Breast epithelium (tissue), 4 donors: ENCODE measurements around the gene ADORA3. TPM values are rescaled to one million over a fixed set of nuclear protein-coding genes. Genes with fewer than 3 reads are reported as not detected.

Experiments
- DNase-seq, 2 donors: peaks; one replicate each; pipeline ENCODE4 v3.0.0-alpha.2; 2019; ENCODE audit warnings: low spot score in 2 of 2
- H3K27ac ChIP-seq, 2 donors: fragments of 200-600 bp; sonication (generic) in 1 of 2; one replicate each; pipeline ENCODE4 v1.5.1; 2016 to 2019; ENCODE audit warnings: mild to moderate bottlenecking in 1 of 2
- H3K27me3 ChIP-seq, 2 donors: fragments of 200-600 bp; sonication (generic) in 1 of 2; one replicate each; pipeline versions ENCODE4 v1.5.1 to v1.6.0; 2017 to 2019; ENCODE audit warnings: control low read depth in 1 of 2, mild to moderate bottlenecking in 1 of 2
- H3K36me3 ChIP-seq: fragments of 200-600 bp; one replicate; pipeline ENCODE4 v1.5.1; 2019
- H3K4me1 ChIP-seq, 2 donors: fragments of 200-600 bp; sonication (generic); one replicate each; pipeline ENCODE4 v1.5.1; 2016 to 2019; ENCODE audit warnings: control low read depth in 1 of 2
- H3K4me3 ChIP-seq, 3 donors: fragments of 200-600 bp; sonication (generic); 1 replicate in 2 of 3; 2 replicates in 1 of 3; pipeline ENCODE4 v1.5.1; 2016 to 2019; ENCODE audit warnings: mild to moderate bottlenecking in 3 of 3, moderate library complexity in 2 of 3
- H3K9me3 ChIP-seq, 2 donors: fragments of 200-600 bp; sonication (generic) in 1 of 2; one replicate each; pipeline ENCODE4 v1.5.1; 2016 to 2019; ENCODE audit warnings: control low read depth in 1 of 2
- CTCF ChIP-seq, 3 donors: fragments of 450-650 bp; IDR thresholded peaks; one replicate each; pipeline ENCODE4 v1.5.1; 2016 to 2017; ENCODE audit warnings: antibody characterized with exemption in 3 of 3, mild to moderate bottlenecking in 3 of 3, moderate library complexity in 3 of 3
- POLR2A ChIP-seq: fragments of 450-650 bp; IDR thresholded peaks from one replicate; pipeline ENCODE4 v1.6.1; 2016; ENCODE audit warnings: antibody characterized with exemption, mild to moderate bottlenecking, moderate library complexity
- POLR2AphosphoS5 ChIP-seq, 3 donors: sonication (generic); formaldehyde crosslinking; IDR thresholded peaks; one replicate each; pipeline ENCODE4 v1.6.1; 2017; ENCODE audit warnings: antibody characterized with exemption in 3 of 3
- intact Hi-C: fragments of 100-400 bp; cut with DNase I; formaldehyde crosslinking; loops from one replicate; pipeline ENCODE4 v1.15.1; 2023; ENCODE audit warnings: low total_unique reads
- total RNA-seq, 3 donors: library from RNA; depleted of rRNA; stranded (reverse); fragments of >200 nt; gene quantifications; one replicate each; pipeline ENCODE4 v1.1.0, GENCODE V29; 2016

Gene ADORA3
- total RNA-seq, 3 donors from 2014 or later: 9.5 to 13.8 (median 13.2) TPM

- no peak overlapping the region for H3K4me3 ChIP-seq
- no peaks in the 10 kb centered on the region for H3K27me3 ChIP-seq
- no peaks in the 10 kb centered on the region for H3K9me3 ChIP-seq
- peaks cover 6% of the 10 kb centered on the region for H3K36me3 ChIP-seq
- TF ChIP-seq CTCF (IDR thresholded peaks at IDR 0.05): no peak
- no peak for TF ChIP-seq POLR2A
- TF ChIP-seq POLR2AphosphoS5 (IDR thresholded peaks at IDR 0.05): no peak
- H3K4me1 ChIP-seq: peaks cover 0 to 19% of the 10 kb centered on the region in 2 donors
- H3K27ac ChIP-seq: no peak overlapping the region
- DNase-seq: no peak
- intact Hi-C loops: no loop called here
Measured at GRCh38 chr1:111453706-111454105, 49.7 kb downstream of the ADORA3 start.

- Histone ChIP-seq H3K4me3 (no peak overlapping the region), H3K27me3 (no peaks in the 10 kb centered on the region), H3K36me3 (peaks cover 2% of the 10 kb centered on the region), H3K9me3 (no peaks in the 10 kb centered on the region), H3K27ac (no peak overlapping the region), H3K4me1 (peaks cover 0 to 19% of the 10 kb centered on the region in 2 donors)
- DNase-seq: no peak
- TF ChIP-seq POLR2AphosphoS5 (IDR thresholded peaks at IDR 0.05) (no peak), POLR2A (no peak), CTCF (IDR thresholded peaks at IDR 0.05) (no peak)
- intact Hi-C loops: no loop called here
Measured at GRCh38 chr1:111452581-111452980, 50.9 kb downstream of the ADORA3 start.

- H3K9me3 ChIP-seq: no peaks in the 10 kb centered on the region
- TF ChIP-seq CTCF (IDR thresholded peaks at IDR 0.05) (no peak), POLR2A (no peak), POLR2AphosphoS5 (IDR thresholded peaks at IDR 0.05) (no peak)
- H3K4me3 ChIP-seq: peak overlapping the region; percentile 79 to 95 (median 81)
- H3K27me3 ChIP-seq: no peaks in the 10 kb centered on the region
- H3K36me3 ChIP-seq: no peaks in the 10 kb centered on the region
- intact Hi-C loops: no loop called here
- peaks cover 0 to 19% of the 10 kb centered on the region in 2 donors for H3K4me1 ChIP-seq
- no peak for DNase-seq
- peak overlapping the region; percentile 85 to 90 for H3K27ac ChIP-seq
Measured at GRCh38 chr1:111450185-111450584, 53.2 kb downstream of the ADORA3 start.

GRCh38 chr1:111449703-111450017 is 53.8 kb downstream of the ADORA3 start:
- H3K4me1 ChIP-seq: peaks cover 0 to 19% of the 10 kb centered on the region in 2 donors
- intact Hi-C loops: no loop called here

More at GRCh38 chr1:111449703-111450017, 53.8 kb downstream of the ADORA3 start:
- TF ChIP-seq POLR2AphosphoS5 (IDR thresholded peaks at IDR 0.05) (no peak), POLR2A (no peak), CTCF (IDR thresholded peaks at IDR 0.05) (no peak)
- Histone ChIP-seq H3K4me3 (peak overlapping the region; percentile 79 to 95 (median 81)), H3K9me3 (no peaks in the 10 kb centered on the region), H3K27me3 (no peaks in the 10 kb centered on the region), H3K27ac (peak overlapping the region; percentile 85 to 90), H3K36me3 (no peaks in the 10 kb centered on the region)
- no peak for DNase-seq

Other genes starting within 250 kb of the ADORA3 start
- not detected for gene CHIA, start 212.8 kb downstream of the ADORA3 start, total RNA-seq
- 1 to 10 TPM; 2.6 to 7.9 (median 6.6) TPM for gene OVGP1, start 75.9 kb downstream of the ADORA3 start, total RNA-seq
- 10 to 100 TPM; 22.7 to 33.8 (median 30.2) TPM for gene WDR77, start 54.4 kb downstream of the ADORA3 start, total RNA-seq
- gene ATP5PB, start 54.2 kb downstream of the ADORA3 start, total RNA-seq: 100 to 1,000 TPM; 143 to 159 (median 148) TPM
- gene C1orf162, start 29.6 kb downstream of the ADORA3 start, total RNA-seq: 10 to 100 TPM; 22.3 to 51.2 (median 23.0) TPM
- gene TMIGD3, start within 50 bp of the ADORA3 start, total RNA-seq: 10 to 100 TPM in 1 of 3 donors, 1 to 10 TPM in 2; 5.9 to 14.6 (median 10.0) TPM
- 10 to 100 TPM; 45.9 to 72.8 (median 54.9) TPM for gene RAP1A, start 116.2 kb upstream of the ADORA3 start, total RNA-seq
- 1 to 10 TPM; 3.0 to 4.6 (median 3.8) TPM for gene INKA2, start 235.8 kb upstream of the ADORA3 start, total RNA-seq